Spleen (tissue), 7 donors: ENCODE measurements around the gene ELP5.

Source experiments
- POLR2A ChIP-seq, 3 donors: fragments of 450-650 bp; IDR thresholded peaks; one replicate each; pipeline ENCODE4 v1.5.1; 2017; ENCODE audit warnings: antibody characterized with exemption in 3 of 3, mild to moderate bottlenecking in 1 of 3
- TF ChIP-seq, protein P1 (sequence below), 11 experiments: fragments of 200-600 bp in 7 of 11; fragments of 450-650 bp in 4 of 11; sonication (generic) in 4 of 11; IDR thresholded peaks in 8 of 11; conservative IDR thresholded peaks in 3 of 11; 1 replicate in 7 of 11; 2 replicates in 4 of 11; pipeline versions ENCODE4 v1.4.0 to v1.8.0; 2016 to 2021; ENCODE audit warnings: antibody characterized with exemption in 11 of 11, inconsistent platforms in 4 of 11, mild to moderate bottlenecking in 1 of 11
- donor health status: DM: no; HTN: no; CAD: no; lungs with moderate emphysema.
- donor health status: DM: no; HTN: no; CAD: no.
- donor health status: DM: no; HTN: no; CAD: no.

DNA sequence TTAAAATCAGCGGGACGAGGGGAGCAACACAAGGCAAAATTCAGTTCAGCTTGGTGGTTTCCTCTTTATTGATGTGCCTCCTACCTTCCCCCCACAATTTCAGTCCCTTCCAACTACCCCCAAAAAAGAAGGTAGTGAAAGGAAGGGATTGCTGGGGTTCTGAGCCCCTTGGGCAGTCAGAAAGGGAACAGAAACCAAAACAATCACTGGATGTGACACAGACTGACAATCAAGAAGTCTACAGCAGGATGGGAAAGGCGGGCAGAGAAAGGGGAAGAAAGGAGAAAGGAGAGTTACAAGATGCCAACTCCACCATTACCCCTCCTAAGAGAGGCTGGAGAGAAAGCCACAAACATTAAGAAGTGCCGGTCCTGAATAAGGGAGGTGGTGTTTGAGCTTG is 11.6 kb upstream of the ELP5 start:
- no peak for TF ChIP-seq POLR2A (IDR thresholded peaks at IDR 0.05)
- TF ChIP-seq, protein P1, sequence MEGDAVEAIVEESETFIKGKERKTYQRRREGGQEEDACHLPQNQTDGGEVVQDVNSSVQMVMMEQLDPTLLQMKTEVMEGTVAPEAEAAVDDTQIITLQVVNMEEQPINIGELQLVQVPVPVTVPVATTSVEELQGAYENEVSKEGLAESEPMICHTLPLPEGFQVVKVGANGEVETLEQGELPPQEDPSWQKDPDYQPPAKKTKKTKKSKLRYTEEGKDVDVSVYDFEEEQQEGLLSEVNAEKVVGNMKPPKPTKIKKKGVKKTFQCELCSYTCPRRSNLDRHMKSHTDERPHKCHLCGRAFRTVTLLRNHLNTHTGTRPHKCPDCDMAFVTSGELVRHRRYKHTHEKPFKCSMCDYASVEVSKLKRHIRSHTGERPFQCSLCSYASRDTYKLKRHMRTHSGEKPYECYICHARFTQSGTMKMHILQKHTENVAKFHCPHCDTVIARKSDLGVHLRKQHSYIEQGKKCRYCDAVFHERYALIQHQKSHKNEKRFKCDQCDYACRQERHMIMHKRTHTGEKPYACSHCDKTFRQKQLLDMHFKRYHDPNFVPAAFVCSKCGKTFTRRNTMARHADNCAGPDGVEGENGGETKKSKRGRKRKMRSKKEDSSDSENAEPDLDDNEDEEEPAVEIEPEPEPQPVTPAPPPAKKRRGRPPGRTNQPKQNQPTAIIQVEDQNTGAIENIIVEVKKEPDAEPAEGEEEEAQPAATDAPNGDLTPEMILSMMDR (IDR thresholded peaks at IDR 0.05 in 8 of 11, conservative IDR thresholded peaks at IDR 0.05 in 3 of 11) = no peak
